Central memory CD4-positive, alpha-beta T cell (primary cell): ENCODE results near the gene DEGS1.

Experiments used
- DNase-seq: peaks from one replicate; pipeline ENCODE4 v3.0.0; 2022

DEGS1 gene

DNA sequence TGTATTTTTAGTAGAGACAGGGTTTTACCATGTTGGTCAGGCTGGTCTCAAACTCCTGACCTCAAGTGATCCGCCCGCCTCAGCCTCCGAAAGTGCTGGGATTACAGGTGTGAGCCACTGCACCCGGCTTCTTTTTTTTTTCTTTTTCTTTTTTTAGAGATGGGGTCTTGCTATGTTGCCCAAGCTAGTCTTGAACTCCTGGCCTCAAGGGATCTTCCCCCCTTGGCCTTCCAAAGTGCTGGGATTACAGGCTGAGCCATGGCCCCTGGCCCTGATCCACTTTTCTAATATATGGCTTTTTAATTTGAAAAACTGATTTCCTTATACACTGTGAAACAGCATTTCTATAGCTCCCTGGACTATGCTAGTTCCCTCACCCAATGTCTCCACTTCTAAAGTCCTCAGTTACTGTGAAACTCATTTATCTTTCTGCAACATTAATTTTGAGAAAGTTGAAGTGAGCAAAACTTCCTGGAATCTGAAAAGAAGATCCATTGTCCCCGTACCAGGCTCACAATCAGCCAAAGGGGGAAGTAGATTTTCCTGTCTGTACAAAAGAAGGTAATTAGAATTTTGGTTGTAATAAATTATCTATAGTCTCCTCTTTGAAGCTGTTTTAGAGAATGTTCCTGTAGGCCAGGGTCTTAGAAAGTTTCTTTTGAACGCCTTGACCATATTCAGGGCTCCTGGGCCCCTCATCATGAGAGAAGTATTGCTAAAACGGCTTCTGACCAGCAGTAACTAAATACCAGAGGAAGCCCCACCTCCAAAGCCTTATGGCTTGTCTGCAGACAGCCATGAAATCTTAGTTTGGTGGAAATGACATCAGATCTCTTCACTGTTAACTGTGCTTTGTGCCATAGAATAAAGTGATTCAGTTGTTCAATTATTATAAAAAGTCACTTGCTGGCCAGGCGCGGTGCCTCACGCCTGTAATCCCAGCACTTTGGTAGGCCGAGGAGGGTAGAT lies 34.9 kb downstream of the DEGS1 start:
- no peak for DNase-seq

DNA sequence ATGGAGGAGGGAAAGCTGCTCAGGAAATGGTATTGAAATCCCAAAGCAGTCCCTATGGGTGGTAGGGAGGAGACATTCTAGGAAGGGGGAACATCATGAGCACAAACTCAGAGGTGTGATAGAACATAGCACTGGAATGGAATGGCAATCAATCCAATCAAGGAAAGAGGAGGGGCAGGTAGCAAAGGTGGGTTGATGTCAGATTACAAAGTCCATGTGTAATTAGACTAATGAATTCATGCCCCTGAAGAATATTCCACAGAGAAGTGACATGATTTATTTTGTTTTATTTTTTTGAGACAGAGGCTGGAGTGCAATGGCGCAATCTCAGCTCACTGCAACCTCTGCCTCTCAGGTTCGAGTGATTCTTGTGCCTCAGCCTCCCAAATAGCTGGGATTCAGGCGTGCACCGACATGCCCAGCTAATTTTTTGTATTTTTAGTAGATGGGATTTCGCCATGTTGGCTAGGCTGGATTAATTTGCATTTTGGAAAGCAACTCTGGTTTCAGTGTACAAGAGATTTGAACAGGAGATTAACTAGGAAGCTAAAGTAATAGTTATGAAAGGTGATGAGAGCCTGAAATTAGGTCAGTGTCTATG lies 36.1 kb downstream of the DEGS1 start:
- DNase-seq, result no peak

DNA sequence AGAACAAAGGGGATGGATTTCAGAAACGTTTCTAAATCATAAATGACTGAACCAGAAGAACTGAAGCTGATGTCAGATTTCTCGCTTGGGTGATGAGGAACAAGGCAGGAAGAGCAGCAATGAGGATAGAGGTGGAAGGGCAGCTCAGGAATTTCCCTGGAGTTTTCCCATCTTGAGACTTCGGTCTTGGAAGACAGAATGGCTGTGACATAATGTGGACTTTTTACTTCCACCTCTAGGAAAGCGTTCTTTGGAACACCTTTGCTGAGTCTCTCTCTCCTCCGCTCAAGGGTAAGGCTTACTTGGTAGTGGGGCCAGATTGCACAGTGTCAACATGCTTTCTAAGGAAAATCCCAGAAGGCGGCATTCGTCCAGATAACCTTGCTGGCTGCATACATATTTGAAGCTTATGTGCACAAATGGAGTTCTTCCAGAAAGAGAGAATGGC lies 36.6 kb downstream of the DEGS1 start:
- no peak for DNase-seq

DNA sequence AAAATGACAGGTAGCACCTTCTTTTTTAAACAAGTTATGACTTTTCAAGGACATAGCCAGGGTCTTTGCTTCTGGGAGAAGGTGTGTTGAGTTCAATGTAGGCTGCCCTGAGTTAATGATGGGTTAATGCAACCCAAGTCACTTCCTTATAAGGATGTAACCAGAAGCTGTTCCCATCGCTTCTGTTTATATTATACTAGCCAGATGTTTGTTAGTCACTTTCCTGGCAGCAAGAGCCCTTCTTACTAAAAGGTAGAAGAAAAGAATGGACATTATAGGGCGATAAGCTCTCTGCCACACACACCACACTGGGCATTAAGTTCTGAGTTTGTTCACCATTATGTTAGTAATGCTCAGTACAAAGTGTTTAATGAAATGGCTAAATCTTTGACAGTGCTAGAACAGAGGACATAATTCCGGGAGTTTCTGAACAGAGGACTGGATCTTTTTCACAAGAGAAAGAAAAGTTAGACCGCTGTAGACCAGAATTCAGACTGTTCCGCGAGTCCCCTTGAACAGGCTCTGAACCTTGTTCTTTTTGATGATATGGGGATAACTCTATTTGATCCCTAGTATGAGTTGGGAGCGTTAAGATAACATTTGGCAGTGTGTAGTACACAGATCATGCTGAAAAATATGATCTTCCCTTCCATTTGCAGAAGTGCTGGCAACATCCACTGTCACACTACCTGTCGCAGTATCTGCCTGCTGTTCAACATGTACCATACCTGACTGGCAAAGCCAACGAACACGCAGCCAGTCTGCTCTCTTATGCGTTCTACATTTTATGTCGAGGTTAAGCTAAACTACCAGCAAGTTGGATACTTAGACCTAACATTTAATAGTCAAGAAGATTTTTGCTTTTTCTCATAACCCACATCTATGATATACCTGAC lies 41.0 kb downstream of the DEGS1 start:
- DNase-seq, result no peak

DNA sequence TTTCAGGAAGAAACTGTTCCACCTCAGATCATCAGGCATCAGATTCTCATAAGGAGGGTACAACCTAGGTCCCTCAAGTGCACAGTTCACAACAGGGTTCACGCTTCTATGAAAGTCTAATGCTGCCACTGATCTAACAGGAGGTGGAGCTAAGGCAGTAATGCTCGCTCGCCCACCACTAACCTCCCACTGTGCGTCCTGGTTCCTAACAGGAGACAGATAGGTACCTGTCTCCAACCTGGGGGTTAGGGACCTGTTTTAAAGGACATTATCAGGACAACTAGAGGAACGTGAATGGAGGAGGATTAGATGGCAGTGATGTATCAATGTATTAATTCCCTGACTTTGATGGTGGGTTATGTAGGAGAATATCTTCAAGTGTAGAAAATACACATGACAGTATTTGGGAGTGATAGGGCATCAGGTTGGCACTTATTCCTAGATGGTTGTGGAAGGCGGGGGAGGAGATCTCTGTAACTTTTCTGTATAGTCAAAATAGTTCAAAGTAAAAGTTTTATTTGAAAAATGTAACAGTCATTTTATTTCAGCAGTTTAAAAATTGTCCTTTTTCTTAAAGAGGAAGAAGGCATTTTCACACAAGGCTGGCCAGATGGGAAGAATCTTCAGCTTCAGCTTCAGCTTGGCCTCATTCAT lies 43.9 kb downstream of the DEGS1 start:
- DNase-seq, result no peak

DNA sequence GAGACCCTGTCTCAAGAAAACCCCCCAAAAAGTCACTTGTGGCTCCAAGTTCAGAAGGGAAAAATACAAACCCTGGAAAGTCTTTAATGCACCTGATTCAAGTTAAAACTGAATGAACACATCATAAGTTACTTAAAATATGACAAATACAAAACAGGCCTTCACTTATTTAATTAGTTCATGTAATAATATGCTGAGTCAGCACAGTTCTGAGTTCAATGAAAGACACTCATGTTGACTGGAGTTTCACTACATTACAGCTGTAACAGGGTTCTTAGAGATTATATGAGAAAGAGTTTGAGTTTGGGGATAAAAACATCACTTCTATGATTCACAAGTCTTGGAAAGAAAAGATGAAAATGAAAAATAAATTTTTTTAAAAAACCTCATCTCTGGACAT lies 51.0 kb downstream of the DEGS1 start:
- no peak for DNase-seq

DNA sequence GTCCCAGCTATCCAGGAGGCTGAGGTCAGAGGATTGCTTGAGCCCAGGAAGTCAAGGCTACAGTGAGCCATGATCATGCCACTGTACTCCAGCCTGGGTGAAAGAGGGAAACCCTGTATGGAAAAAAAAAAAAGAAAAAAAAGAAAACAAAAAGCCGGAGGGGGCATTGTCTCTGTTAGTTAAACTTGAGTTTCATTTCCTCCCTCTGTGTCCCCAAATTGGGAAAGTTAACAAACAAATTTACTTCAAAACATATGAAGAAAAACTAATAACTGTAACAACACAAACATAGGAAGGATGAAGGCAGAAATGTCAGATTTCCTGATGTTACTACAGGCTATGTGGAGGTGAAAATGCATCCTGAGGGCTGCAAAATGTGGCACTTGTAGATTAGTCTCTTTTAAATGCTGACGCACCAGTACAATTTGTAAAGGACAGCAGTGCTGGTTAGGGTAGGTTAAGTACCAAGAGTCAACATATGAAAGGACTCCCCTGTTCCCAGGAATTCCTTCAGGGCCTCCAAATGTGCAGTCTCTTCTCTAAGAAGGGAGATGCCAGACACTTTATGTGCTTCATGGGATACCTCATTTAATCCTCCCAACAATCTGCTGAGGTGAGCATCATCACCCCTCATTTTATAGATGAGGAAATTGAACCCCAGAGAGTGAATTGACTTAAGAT lies 52.9 kb downstream of the DEGS1 start:
- DNase-seq, result no peak

DNA sequence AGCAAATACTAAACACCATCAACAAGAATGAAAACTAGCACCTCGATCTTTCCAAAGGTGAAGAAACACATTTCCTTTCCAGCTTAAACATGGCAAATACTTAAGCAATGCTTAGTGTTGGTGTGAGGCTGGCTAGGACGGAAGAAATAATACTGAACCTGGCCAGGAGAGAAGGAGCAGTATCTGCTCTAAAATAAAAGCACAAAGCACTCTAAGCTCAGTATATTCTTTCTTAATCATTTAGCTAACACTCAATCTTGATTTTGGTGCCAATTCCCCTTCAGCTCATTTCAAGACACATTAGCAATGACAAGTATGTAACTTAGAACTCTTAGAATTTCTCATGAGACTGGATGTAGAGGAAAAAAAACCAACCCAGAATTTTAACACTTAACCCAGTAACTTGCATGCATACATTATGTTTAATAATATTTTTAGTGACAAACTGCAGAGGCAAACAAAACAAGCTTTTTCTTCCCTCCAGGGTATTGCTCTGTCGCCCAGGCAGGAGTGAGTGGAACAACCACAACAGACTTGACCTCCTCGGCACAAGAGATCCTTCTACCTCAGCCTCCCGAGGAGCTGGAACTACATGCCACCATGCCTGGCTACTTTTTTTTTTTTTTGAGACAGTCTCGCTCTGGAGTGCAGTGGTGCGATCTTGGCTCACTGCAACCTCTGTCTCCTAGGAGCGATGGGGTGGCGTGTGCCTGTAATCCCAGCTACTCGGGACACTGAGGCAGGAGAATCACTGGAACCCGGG lies 54.3 kb downstream of the DEGS1 start:
- no peak for DNase-seq

DNA sequence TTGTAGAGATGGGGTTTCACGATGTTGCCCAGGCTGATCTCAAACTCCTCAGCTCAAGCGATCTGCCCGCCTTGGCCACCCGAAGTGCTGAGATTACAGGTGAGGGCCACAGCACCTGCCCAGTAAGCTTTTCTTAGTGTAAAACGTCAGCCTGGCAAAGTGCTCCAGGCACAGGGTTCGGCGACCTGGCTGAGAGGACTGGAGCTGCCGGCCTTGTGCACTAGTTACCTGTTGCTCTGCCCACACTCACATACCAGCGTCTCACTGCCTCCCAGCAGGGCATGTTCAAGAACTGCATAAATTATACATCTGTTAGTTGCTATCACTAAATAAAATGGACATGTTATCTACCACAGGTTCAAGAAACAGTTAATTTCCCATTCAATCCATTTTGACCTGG lies 55.2 kb downstream of the DEGS1 start:
- no peak for DNase-seq

DNA sequence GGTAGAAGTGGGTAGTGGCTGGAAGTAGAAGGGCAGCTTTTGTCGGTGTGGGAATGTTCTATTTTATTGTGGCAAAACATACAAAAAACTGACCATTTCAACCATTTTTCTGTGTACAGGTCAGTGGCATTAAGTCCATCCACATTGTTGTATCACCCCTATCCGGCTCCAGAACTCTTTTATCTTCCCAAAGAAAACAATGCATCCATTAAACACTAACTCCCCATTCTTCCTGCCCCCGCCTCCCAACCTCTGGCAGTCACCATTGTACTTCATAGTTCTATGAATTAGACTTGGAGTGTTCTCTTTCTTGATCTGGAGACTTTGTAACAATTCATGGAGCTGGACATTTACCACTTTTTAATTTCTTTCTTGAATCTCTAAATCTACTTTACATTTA lies 55.7 kb downstream of the DEGS1 start:
- DNase-seq, result no peak
